Adrenal gland (tissue), 12 donors: ENCODE data around the gene ELL. TPM values are rescaled to one million over a fixed set of nuclear protein-coding genes. Genes with fewer than 3 reads are reported as not detected.
"Not testable (repeated sequence)": the region's sequence is repeated elsewhere in the genome, so short reads cannot be mapped to it uniquely, and the experiment has no call there.

Experiments used
- DNase-seq, 7 donors: peaks; one replicate each; pipeline ENCODE4 v3.0.0-alpha.2; 2019 to 2020
- H3K27ac ChIP-seq, 5 donors: fragments of 200-600 bp; sonication (generic) in 4 of 5; 1 replicate in 3 of 5; 2 replicates in 2 of 5; pipeline versions ENCODE4 v1.5.1 to v1.8.0; 2016 to 2020; ENCODE audit warnings: mild to moderate bottlenecking in 1 of 5
- H3K27me3 ChIP-seq: fragments of 200-600 bp; 2 replicates; pipeline ENCODE4 v1.8.0; 2021
- H3K36me3 ChIP-seq, 2 donors: fragments of 200-600 bp; replicated peaks in 1 of 2; 1 replicate in 1 of 2; 2 replicates in 1 of 2; pipeline versions ENCODE4 v1.5.1 to v1.8.0; 2018 to 2022
- H3K4me1 ChIP-seq, 2 donors: fragments of 200-600 bp; replicated peaks in 1 of 2; 1 replicate in 1 of 2; 2 replicates in 1 of 2; pipeline versions ENCODE4 v1.5.1 to v1.8.0; 2018 to 2021
- H3K4me3 ChIP-seq, 4 donors: fragments of 200-600 bp; sonication (generic) in 3 of 4; one replicate each; pipeline ENCODE4 v1.5.1; 2016 to 2018
- H3K9me3 ChIP-seq, 3 donors: fragments of 200-600 bp; sonication (generic) in 1 of 3; replicated peaks in 1 of 3; 1 replicate in 2 of 3; 2 replicates in 1 of 3; pipeline versions ENCODE4 v1.5.1 to v1.8.0; 2016 to 2021
- POLR2A ChIP-seq, 2 donors: fragments of 450-650 bp; IDR thresholded peaks; one replicate each; pipeline ENCODE4 v1.6.1; 2017; ENCODE audit warnings: antibody characterized with exemption in 2 of 2, mild to moderate bottlenecking in 2 of 2, moderate library complexity in 1 of 2
- WGBS, 4 donors: extraction: QIAGEN DNeasy Blood & Tissue Kit in 2 of 4; methylation state at CpG; one replicate each; pipeline versions ENCODE4 v1.1.5 to v1.1.7; 2013 to 2017; 5-methylcytosine and 5-hydroxymethylcytosine counted together
- intact Hi-C, 2 donors: fragments of 100-400 bp; cut with DNase I; formaldehyde crosslinking; loops; one replicate each; pipeline versions ENCODE4 v1.14.1 to v1.15.0; 2022 to 2023
- polyA plus RNA-seq, 3 donors: library from polyadenylated mRNA; stranded (reverse); fragments of 200-250 nt in 2 of 3; fragments of 350-450 nt in 1 of 3; fragmentation: Illumina TruSeq in 1 of 3; extraction: RNeasy Lipid Tissue Mini Kit (QIAGEN cat#74804) in 1 of 3; gene quantifications; one replicate each; pipeline ENCODE4 v1.2.3, GENCODE V29; 2013 to 2014
- total RNA-seq, 9 donors: library from RNA; depleted of rRNA in 4 of 9; stranded (reverse); fragments of >200 nt in 4 of 9; fragments of 120-200 nt in 1 of 9; fragmentation: NEBNext Ultra II Directional in 1 of 9; extraction: Animal tissue kit (Norgen Biotek cat#: 25700) in 1 of 9; gene quantifications; one replicate each; pipeline versions ENCODE4 v1.1.0 to v1.2.4, GENCODE V29; 2013 to 2023
- TF ChIP-seq, protein P1 (sequence below), 6 experiments: fragments of 450-650 bp in 4 of 6; fragments of 200-600 bp in 2 of 6; sonication (generic) in 1 of 6; IDR thresholded peaks; 1 replicate in 5 of 6; 2 replicates in 1 of 6; pipeline versions ENCODE4 v1.5.1 to v1.8.0; 2016 to 2021; ENCODE audit warnings: antibody characterized with exemption in 6 of 6, mild to moderate bottlenecking in 2 of 6, moderate library complexity in 1 of 6
- donor health status: healthy with polysubstance abuse.
- donor health status: Bipolar disorder and iron deficiency.
- donor health status: DM: yes; HTN: yes; CAD: no.
- donor health status: DM: no; HTN: no; CAD: no.
- donor health status: DM: no; HTN: no; CAD: no.
- donor health status: DM: yes; HTN: yes; CAD: no.

The ELL gene
- total and polyA plus RNA-seq, 12 donors = 1.8 to 28.3 (median 13.8) TPM

- no peak for TF ChIP-seq POLR2A (IDR thresholded peaks at IDR 0.05)
- TF ChIP-seq, protein P1, sequence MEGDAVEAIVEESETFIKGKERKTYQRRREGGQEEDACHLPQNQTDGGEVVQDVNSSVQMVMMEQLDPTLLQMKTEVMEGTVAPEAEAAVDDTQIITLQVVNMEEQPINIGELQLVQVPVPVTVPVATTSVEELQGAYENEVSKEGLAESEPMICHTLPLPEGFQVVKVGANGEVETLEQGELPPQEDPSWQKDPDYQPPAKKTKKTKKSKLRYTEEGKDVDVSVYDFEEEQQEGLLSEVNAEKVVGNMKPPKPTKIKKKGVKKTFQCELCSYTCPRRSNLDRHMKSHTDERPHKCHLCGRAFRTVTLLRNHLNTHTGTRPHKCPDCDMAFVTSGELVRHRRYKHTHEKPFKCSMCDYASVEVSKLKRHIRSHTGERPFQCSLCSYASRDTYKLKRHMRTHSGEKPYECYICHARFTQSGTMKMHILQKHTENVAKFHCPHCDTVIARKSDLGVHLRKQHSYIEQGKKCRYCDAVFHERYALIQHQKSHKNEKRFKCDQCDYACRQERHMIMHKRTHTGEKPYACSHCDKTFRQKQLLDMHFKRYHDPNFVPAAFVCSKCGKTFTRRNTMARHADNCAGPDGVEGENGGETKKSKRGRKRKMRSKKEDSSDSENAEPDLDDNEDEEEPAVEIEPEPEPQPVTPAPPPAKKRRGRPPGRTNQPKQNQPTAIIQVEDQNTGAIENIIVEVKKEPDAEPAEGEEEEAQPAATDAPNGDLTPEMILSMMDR (IDR thresholded peaks at IDR 0.05) = no peak
- Histone ChIP-seq H3K27me3 (no peaks in the 10 kb centered on the region), H3K4me3 (no peak overlapping the region), H3K27ac (no peak overlapping the region), H3K9me3 (no peaks in the 10 kb centered on the region), H3K4me1 (peaks cover 0 to 4% of the 10 kb centered on the region in 2 donors), H3K36me3 (peaks cover 0 to 4% of the 10 kb centered on the region in 2 donors)
- intact Hi-C loops = no loop called here
- DNase-seq = no peak
- WGBS, 4 donors = 73 to 89% (median 81%) methylated on average over 7 to 9 of the region's 9 CpGs
Observed at GRCh38 chr19:18526316-18526715, 4.4 kb upstream of the ELL start.

DNA sequence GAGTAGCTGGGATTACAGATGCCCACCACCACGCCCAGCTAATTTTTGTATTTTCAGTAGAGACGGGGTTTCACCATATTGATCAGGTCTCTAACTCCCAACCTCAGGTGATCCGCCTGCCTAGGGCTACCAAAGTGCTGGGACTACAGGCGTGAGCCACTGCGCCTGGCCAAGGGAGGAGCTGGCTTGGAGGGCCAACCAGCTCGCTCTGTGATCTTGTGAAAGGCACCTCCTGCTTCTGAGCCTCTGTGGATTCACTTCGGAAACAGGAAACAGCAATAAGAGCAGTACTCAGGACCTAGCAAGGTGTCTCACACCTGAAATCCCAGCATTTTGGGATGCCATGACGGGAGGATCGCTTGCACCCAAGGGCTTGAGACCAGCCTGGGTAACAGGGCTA, 2.0 kb upstream of the ELL start:
- intact Hi-C loops = no loop called here
- no peak for DNase-seq

DNA sequence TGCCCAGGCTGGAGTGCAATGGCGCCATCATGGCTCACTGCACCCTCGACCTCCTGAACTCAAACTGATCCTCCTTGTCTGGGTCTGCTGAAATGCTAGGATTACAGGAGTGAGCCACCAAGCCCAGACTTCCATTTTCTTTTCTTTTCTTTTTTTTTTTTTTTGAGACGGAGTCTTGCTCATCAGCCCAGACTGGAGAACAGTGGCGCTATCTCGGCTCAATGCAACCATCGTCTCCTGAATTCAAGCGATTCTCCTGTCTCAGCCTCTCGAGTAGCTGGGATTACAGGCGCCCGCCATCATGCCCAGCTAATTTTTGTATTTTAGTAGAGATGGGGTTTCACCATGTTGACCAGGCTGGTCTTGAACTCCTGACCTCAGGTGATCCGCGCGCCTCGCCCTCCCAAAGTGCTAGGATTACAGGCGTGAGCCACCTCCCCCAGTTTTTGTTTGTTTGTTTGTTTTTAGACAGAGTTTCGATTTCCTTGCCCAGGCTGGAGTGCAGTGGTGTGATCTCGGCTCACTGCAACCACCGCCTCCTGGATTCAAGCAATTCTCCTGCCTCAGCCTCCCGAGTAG, 1.1 kb upstream of the ELL start:
- H3K27ac ChIP-seq = peak overlapping the region in 1 of 5 donors; percentile 43
- H3K9me3 ChIP-seq, H3K36me3 ChIP-seq, intact Hi-C loops, H3K27me3 ChIP-seq: not testable (repeated sequence)
- peaks cover 16 to 22% of the 10 kb centered on the region in 2 donors for H3K4me1 ChIP-seq
- peak overlapping the region in 1 of 4 donors; percentile 35 for H3K4me3 ChIP-seq
- TF ChIP-seq, protein P1 (IDR thresholded peaks at IDR 0.05) = peak in 1 of 6 experiments; percentile 10
- 65 to 71% (median 69%) methylated on average over 19 of the region's 19 CpGs for WGBS, 4 donors
- DNase-seq = peak in 2 of 7 donors; percentile 39 to 68

More for the DNA sequence above, 2.0 kb upstream of the ELL start:
- Histone ChIP-seq H3K36me3 (no peaks in the 10 kb centered on the region), H3K27me3 (no peaks in the 10 kb centered on the region), H3K9me3 (no peaks in the 10 kb centered on the region), H3K4me3 (no peak overlapping the region), H3K4me1 (peaks cover 15 to 16% of the 10 kb centered on the region in 2 donors), H3K27ac (no peak overlapping the region)
- no peak for TF ChIP-seq POLR2A (IDR thresholded peaks at IDR 0.05)
- TF ChIP-seq, protein P1 (IDR thresholded peaks at IDR 0.05) = no peak
- 89 to 95% (median 90%) methylated on average over 6 to 9 of the region's 9 CpGs for WGBS, 4 donors

GRCh38 chr19:18522124-18522861, 423 bp upstream of the ELL start:
- WGBS, 4 donors = 1 to 3% (median 1%) methylated on average over 14 to 51 of the region's 51 CpGs
- Histone ChIP-seq H3K9me3 (no peaks in the 10 kb centered on the region), H3K4me3 (peak overlapping the region in 2 of 4 donors; percentile 87 to 94), H3K4me1 (peaks cover 16 to 28% of the 10 kb centered on the region in 2 donors), H3K36me3 (no peaks in the 10 kb centered on the region), H3K27ac (peak overlapping the region in 4 of 5 donors; percentile 85 to 96 (median 92)), H3K27me3 (no peaks in the 10 kb centered on the region)
- TF ChIP-seq, protein P1 (IDR thresholded peaks at IDR 0.05) = peak in 1 of 6 experiments; percentile 12
- peak in 1 of 2 donors; percentile 36 for TF ChIP-seq POLR2A (IDR thresholded peaks at IDR 0.05)
- DNase-seq = peak; percentile 100
- intact Hi-C loops = no loop called here
